Right lobe of liver (tissue), 6 donors: Measurements from ENCODE around the gene NDRG2. TPM values are rescaled to one million over a fixed set of nuclear protein-coding genes. Genes with fewer than 3 reads are reported as not detected.
A peak's percentile ranks its signal among the peaks of the same experiment; 100 is the strongest.

Source experiments
- ATAC-seq, 4 donors: fragments of 200-7000 bp; cut with Tn5 transposase; one replicate each; pipeline ENCODE4 v1.9.1; 2020; ENCODE audit warnings: mild to moderate bottlenecking in 4 of 4, moderate library complexity in 4 of 4
- DNase-seq, 3 donors: peaks; one replicate each; pipeline ENCODE4 v3.0.0-alpha.2; 2020
- H3K27ac ChIP-seq, 3 donors: fragments of 200-600 bp; one replicate each; pipeline ENCODE4 v1.8.0; 2022
- H3K27me3 ChIP-seq, 2 donors: fragments of 200-600 bp; one replicate each; pipeline ENCODE4 v1.8.0; 2022
- H3K36me3 ChIP-seq, 4 donors: fragments of 200-600 bp; sonication (generic) in 1 of 4; one replicate each; pipeline versions ENCODE4 v1.5.1 to v1.8.0; 2017 to 2022; ENCODE audit warnings: control low read depth in 1 of 4
- H3K4me1 ChIP-seq, 4 donors: fragments of 200-600 bp; sonication (generic) in 1 of 4; one replicate each; pipeline versions ENCODE4 v1.5.1 to v1.8.0; 2017 to 2022; ENCODE audit warnings: control low read depth in 1 of 4
- H3K4me3 ChIP-seq, 3 donors: fragments of 200-600 bp; one replicate each; pipeline ENCODE4 v1.8.0; 2022
- H3K9me3 ChIP-seq, 4 donors: fragments of 200-600 bp; sonication (generic) in 1 of 4; one replicate each; pipeline versions ENCODE4 v1.5.1 to v1.8.0; 2017 to 2022; ENCODE audit warnings: control low read depth in 1 of 4
- POLR2A ChIP-seq: fragments of 450-650 bp; IDR thresholded peaks from one replicate; pipeline ENCODE4 v1.6.1; 2017; ENCODE audit warnings: antibody characterized with exemption, mild to moderate bottlenecking
- WGBS: methylation state at CpG from one replicate; pipeline ENCODE4 v1.1.6; 2018; ENCODE audit warnings: low coverage, low lambda C conversion rate; ENCODE audit not compliant: insufficient coverage; ENCODE audit errors: missing lambda C conversion rate; 5-methylcytosine and 5-hydroxymethylcytosine counted together
- intact Hi-C, 2 donors: fragments of 100-400 bp; cut with DNase I; formaldehyde crosslinking; loops; one replicate each; pipeline versions ENCODE4 v1.11.2 to v1.14.1; 2022
- total RNA-seq, 6 experiments: library from RNA; depleted of rRNA in 2 of 6; stranded (reverse); fragments of >200 nt in 2 of 6; fragmentation: NEBNext Ultra II Directional in 3 of 6; extraction: Animal tissue kit (Norgen Biotek cat#: 25700) in 3 of 6; gene quantifications; one replicate each; pipeline versions ENCODE4 v1.1.0 to v1.2.4, GENCODE V29; 2016 to 2023
- TF ChIP-seq, protein P1 (sequence below), 4 donors: fragments of 200-600 bp in 3 of 4; fragments of 450-650 bp in 1 of 4; IDR thresholded peaks; one replicate each; pipeline versions ENCODE4 v1.5.1 to v1.8.0; 2016 to 2022; ENCODE audit warnings: antibody characterized with exemption in 4 of 4, mild to moderate bottlenecking in 2 of 4
- donor health status: DM: no; HTN: yes; CAD: no.
- donor health status: DM: no; HTN: no; CAD: no.
- donor health status: DM: no; HTN: no; CAD: no.
- donor health status: DM: no; HTN: yes; CAD: no.
- donor health status: DM: no; HTN: yes; CAD: no.

Gene NDRG2
- total RNA-seq, 6 experiments from 2014 or later = 92.2 to 255 (median 192) TPM

DNA sequence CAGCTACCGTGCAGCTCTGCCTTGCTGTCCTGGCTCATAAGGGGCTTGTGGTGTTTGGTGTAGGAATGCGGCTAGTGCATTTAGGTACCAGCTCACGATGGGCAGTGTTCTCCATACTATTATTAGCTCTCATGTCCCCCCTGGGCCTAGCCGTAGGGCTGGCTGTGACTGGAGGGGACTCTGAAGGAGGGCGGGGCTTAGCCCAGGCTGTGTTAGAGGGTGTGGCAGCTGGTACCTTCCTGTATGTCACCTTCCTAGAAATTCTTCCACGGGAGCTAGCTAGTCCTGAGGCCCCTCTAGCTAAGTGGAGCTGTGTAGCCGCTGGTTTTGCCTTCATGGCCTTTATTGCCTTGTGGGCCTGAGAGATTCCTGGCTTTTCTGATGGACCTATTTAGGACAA is 23.6 kb downstream of the NDRG2 start:
- no peak for ATAC-seq
- H3K4me1 ChIP-seq = no peaks in the 10 kb centered on the region
- no peak for DNase-seq
- H3K27me3 ChIP-seq = no peaks in the 10 kb centered on the region
- H3K27ac ChIP-seq = no peak overlapping the region
- H3K36me3 ChIP-seq = peaks cover 0 to 11% (median 7%) of the 10 kb centered on the region in 4 donors
- TF ChIP-seq POLR2A = no peak
- TF ChIP-seq, protein P1, sequence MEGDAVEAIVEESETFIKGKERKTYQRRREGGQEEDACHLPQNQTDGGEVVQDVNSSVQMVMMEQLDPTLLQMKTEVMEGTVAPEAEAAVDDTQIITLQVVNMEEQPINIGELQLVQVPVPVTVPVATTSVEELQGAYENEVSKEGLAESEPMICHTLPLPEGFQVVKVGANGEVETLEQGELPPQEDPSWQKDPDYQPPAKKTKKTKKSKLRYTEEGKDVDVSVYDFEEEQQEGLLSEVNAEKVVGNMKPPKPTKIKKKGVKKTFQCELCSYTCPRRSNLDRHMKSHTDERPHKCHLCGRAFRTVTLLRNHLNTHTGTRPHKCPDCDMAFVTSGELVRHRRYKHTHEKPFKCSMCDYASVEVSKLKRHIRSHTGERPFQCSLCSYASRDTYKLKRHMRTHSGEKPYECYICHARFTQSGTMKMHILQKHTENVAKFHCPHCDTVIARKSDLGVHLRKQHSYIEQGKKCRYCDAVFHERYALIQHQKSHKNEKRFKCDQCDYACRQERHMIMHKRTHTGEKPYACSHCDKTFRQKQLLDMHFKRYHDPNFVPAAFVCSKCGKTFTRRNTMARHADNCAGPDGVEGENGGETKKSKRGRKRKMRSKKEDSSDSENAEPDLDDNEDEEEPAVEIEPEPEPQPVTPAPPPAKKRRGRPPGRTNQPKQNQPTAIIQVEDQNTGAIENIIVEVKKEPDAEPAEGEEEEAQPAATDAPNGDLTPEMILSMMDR (IDR thresholded peaks at IDR 0.05) = no peak
- H3K9me3 ChIP-seq = no peaks in the 10 kb centered on the region
- intact Hi-C loops = no loop called here
- 75% methylated on average over 4 of the region's 7 CpGs for WGBS
- no peak overlapping the region for H3K4me3 ChIP-seq

GRCh38 chr14:20999591-20999990 is 25.3 kb downstream of the NDRG2 start:
- no peak for ATAC-seq

GRCh38 chr14:20998674-20999366 is 26.0 kb downstream of the NDRG2 start, which contains the start of gene SLC39A2:
TSS of gene SLC39A2 (plus strand) at chr14:20999293. CDS start at chr14:20999447, 154 bp downstream.
- Histone ChIP-seq H3K9me3 (no peaks in the 10 kb centered on the region), H3K4me3 (no peak within 1 kb of the TSS), H3K27ac (no peak within 1 kb of the TSS), H3K36me3 (peaks cover 9 to 35% (median 22%) of the 10 kb centered on the region in 4 donors), H3K27me3 (no peaks in the 10 kb centered on the region), H3K4me1 (no peaks in the 10 kb centered on the region)
- TF ChIP-seq, protein P1 (IDR thresholded peaks at IDR 0.05) = no peak
- no peak for TF ChIP-seq POLR2A
- ATAC-seq = peak; percentile 31 to 61 (median 48)
- intact Hi-C loops = no loop called here
- WGBS = 60% methylated on average over 3 of the region's 6 CpGs
- DNase-seq = no peak

More at GRCh38 chr14:20999591-20999990, 25.3 kb downstream of the NDRG2 start:
- Histone ChIP-seq H3K27me3 (no peaks in the 10 kb centered on the region), H3K27ac (no peak overlapping the region), H3K4me1 (no peaks in the 10 kb centered on the region), H3K9me3 (no peaks in the 10 kb centered on the region), H3K36me3 (peaks cover 4 to 27% (median 17%) of the 10 kb centered on the region in 4 donors), H3K4me3 (no peak overlapping the region)
- no peak for DNase-seq
- WGBS = 69% methylated on average over 4 of the region's 4 CpGs
- TF ChIP-seq, protein P1 (IDR thresholded peaks at IDR 0.05) = no peak
- no peak for TF ChIP-seq POLR2A
- intact Hi-C loops = no loop called here

DNA sequence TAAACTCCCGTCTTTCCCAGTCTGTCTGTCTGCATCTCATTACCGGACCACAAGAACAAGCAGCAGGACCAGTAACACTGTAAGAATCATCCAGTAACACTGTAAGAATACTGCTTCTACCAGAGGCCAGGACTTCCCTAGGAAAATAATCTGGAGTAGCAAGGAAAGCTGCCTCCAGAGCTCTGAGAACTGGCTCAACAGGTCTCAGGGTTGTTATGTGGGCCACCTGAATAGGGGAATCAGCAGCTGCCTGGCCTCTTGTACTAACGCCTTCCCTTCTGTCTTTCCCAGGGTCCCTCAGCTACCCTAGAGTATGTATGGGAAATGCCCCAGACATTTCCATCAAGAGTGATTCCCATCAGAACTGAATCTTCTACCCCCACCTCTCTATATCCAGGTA is 26.7 kb downstream of the NDRG2 start:
- intact Hi-C loops = no loop called here
- Histone ChIP-seq H3K9me3 (no peaks in the 10 kb centered on the region), H3K27me3 (no peaks in the 10 kb centered on the region), H3K4me1 (no peaks in the 10 kb centered on the region), H3K4me3 (no peak overlapping the region), H3K27ac (no peak overlapping the region), H3K36me3 (peaks cover 9 to 41% (median 23%) of the 10 kb centered on the region in 4 donors)
- 87% methylated on average over 2 of the region's 3 CpGs for WGBS
- DNase-seq (no peak), ATAC-seq (no peak)
- no peak for TF ChIP-seq POLR2A
- TF ChIP-seq, protein P1 (IDR thresholded peaks at IDR 0.05) = no peak
